RWPE1 (cell line): Measurements from ENCODE around the gene KLHL30.

Source experiments
- CTCF ChIA-PET: fragments of 350-600 bp; sonication (Branson Sonifier 250); formaldehyde crosslinking; extraction: SDS; loops from one replicate; lab custom pipeline; 2021; lab: Yijun Ruan, JAX
- POLR2A ChIA-PET: fragments of 400-600 bp; formaldehyde crosslinking; extraction: SDS; loops from one replicate; lab custom pipeline; 2020; ENCODE audit warnings: antibody characterized with exemption; ENCODE audit not compliant: low non-redundant PET; lab: Yijun Ruan, JAX
- DNase-seq: peaks from one replicate; pipeline ENCODE4 v3.0.0; 2012; ENCODE audit warnings: low spot score
- H3K27ac ChIP-seq: fragments of 450-650 bp; 2 replicates; pipeline ENCODE4 v1.5.1; 2017
- TF ChIP-seq, protein P1 (sequence below): fragments of 450-650 bp; conservative IDR thresholded peaks from 2 replicates; pipeline ENCODE4 v1.5.1; 2017; ENCODE audit warnings: low read depth, mild to moderate bottlenecking

Gene KLHL30

DNA sequence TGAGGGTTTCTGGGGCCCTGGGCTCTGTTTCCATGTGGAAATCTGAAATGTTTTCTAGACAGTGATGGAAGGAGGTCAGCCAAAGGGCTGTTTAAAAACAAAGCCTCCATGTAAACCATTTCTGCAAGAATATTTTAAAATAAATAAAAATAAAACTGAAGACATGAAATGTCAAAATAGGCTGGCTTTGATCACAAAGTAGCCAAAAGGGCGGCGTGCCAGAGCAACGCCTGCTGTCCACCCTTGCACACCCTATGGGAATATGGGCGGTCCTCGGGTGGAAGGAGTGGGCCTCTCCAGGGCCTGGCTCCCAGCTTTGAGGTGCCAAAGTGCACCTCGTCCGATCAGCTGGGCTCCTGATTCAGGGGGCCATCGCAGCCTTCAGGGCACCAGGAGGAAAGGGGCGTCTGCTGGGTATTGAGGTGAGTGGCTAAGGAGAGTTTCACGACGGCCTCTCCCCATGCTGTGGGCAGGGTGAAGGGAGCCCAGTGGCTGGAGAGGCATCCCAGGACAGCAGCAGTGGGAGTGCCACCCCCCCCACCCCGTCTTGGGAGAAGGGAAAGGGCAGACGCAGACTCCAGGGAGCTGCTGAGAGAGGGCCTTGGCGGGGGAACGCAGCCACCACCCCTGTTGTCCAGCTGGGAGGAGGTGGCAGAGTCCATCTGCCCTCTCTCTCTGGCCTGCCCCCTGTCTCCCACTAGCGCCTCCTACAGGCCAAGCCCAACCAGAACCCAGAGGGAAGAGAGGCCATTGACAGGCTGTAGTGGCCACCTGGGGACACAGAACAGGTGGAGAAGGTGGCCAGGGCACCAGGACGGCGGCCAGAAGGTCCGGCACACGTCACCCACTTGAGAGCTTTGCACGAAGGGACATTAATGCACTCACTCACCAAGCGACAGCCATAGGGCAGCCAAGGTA is 14.6 kb downstream of the KLHL30 start:
- H3K27ac ChIP-seq, result no peak overlapping the region
- TF ChIP-seq, protein P1, sequence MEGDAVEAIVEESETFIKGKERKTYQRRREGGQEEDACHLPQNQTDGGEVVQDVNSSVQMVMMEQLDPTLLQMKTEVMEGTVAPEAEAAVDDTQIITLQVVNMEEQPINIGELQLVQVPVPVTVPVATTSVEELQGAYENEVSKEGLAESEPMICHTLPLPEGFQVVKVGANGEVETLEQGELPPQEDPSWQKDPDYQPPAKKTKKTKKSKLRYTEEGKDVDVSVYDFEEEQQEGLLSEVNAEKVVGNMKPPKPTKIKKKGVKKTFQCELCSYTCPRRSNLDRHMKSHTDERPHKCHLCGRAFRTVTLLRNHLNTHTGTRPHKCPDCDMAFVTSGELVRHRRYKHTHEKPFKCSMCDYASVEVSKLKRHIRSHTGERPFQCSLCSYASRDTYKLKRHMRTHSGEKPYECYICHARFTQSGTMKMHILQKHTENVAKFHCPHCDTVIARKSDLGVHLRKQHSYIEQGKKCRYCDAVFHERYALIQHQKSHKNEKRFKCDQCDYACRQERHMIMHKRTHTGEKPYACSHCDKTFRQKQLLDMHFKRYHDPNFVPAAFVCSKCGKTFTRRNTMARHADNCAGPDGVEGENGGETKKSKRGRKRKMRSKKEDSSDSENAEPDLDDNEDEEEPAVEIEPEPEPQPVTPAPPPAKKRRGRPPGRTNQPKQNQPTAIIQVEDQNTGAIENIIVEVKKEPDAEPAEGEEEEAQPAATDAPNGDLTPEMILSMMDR, result no peak
- no peak for DNase-seq
- CTCF ChIA-PET, result interaction anchor here (0.6 kb wide), 2 partner anchors 21 to 68 kb away, joined by 4 read pairs; no protein-coding TSS in a partner anchor
- POLR2A ChIA-PET, result no interaction called here

DNA sequence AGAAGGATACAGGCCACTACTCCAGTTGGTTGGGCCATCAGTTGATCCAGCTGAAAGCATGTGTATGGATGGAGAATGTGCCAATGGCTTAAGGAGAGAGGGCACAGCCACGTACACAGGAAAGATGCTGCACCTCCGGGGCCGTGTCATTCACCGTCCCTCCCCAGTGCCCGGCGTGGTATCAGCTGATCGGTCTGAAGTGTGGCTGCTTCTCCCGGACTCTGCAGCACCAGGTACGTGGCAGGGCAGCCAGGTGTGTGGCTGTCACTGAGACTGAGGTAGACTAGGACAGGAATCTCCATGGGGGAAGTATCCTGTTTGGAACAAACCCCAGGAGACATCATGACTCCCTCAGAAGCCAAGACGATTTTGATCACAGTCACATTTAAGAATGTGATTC is 16.1 kb downstream of the KLHL30 start:
- ChIA-PET POLR2A (no interaction called here), CTCF (interaction anchor here (0.6 to 0.7 kb wide), 3 partner anchors 12 to 99 kb away, joined by 3 read pairs; no protein-coding TSS in a partner anchor)
- TF ChIP-seq, protein P1, result no peak
- H3K27ac ChIP-seq, result no peak overlapping the region
- DNase-seq, result no peak

DNA sequence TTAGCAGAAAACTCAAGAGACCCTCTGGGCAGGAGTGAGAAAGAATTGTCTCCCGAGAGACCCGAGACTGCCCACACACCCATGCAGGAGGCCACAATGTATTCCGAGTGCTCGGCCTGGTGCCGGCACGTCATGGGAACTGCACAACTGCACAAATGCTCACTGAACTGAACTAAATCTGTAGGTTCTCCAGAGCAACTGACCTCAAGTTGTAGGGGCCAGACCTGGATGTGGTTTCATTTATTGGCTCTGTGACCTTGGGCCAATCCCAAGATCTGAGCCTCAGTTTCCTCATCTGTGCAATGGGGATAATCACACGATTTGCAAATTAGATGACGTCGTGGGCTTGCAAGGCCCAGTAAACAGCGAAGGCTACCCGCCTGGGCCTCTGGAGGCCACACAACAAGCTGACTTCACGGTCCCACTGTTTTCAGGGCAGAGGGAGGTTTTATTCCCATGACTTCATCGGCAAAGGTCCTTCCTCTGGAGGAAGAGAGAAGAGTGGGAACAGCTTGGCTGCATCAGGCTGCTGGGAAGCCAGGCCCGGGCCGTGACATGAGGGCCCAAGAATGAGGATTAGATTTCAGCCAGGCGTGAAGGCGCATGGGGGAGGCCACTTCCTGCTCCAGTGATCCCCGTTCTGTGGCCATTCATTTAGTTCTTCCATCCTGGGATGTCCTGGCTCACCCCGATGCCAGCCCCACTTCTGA is 16.7 kb downstream of the KLHL30 start:
- CTCF ChIA-PET, result interaction anchor here (0.6 to 0.7 kb wide), 3 partner anchors 13 to 98 kb away, joined by 3 read pairs; no protein-coding TSS in a partner anchor
- H3K27ac ChIP-seq, result no peak overlapping the region
- POLR2A ChIA-PET, result no interaction called here
- no peak for DNase-seq
- TF ChIP-seq, protein P1, result no peak

DNA sequence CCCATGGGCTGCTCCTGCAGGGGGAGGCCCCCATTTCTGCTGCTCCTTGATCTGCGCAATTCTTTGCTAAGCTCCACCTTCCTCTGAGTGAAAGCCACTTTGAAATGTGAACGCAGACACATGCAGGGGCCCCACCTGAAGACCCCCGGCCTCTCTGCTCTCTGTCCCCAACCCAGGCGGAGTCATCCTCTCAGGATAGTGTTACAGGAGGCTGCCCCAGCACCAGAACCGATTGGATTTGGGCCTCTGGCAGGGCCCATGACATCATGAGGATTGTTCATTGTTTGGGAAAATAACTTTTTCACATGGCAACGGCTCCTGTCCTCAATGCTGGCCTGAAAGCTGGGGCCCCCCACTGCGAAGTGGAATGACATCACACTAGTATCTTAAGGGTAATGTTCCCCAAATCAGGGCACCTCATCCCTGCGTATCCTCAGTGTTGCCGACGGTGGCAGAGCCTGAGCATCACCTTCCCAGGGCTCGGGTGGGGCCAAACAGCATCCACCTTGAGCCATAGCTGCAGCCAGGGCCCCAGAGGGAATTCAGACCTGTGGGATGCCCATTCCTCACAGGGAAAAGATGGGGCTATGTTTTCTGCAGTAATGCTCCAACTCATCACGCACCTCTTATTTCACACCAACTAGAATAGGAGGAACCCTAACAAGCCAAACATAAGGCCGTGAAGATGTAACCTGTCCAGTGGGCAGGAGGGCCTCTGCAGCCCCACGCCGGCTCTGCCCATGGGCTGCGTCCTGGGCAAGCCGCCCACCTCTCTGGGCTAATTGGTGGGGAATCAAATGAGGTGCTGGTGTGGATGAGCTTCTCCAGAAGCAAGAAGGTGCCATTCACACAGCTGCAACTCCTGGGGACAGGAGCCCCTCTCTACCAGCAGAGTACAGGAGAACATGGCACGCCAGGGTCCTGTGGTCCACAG is 17.6 kb downstream of the KLHL30 start:
- DNase-seq, result no peak
- H3K27ac ChIP-seq, result no peak overlapping the region
- CTCF ChIA-PET, result no interaction called here
- POLR2A ChIA-PET, result no interaction called here
- TF ChIP-seq, protein P1, result no peak

DNA sequence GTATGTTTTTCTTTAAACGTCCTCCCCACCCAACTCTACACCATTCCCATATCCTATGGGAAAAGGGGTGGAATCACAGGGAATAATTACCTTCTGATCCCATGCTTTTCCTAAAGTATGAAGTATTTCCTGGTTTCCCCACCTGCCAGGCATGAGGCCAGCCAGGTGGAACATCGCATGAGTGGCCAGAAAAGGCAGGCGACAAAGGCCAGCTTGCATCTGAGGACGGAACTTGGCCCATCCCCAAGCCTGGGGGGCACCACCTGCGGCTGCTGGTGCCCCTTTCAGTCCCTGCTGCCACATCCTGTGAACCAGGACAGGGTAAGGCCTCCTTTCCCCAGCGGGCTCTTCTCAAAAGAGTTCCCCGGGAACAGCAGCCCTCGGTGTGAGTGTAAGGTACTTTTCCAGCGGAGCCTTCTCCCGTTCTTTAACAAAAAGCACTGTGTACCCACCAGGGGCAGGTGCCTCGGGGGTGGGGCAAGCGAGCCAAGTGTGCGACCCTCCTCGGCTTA is 19.1 kb downstream of the KLHL30 start:
- TF ChIP-seq, protein P1, result no peak
- no peak overlapping the region for H3K27ac ChIP-seq
- POLR2A ChIA-PET, result no interaction called here
- CTCF ChIA-PET, result no interaction called here
- no peak for DNase-seq
